ENCODE measurements around the gene C1orf21. TPM values are rescaled to one million over a fixed set of nuclear protein-coding genes. Genes with fewer than 3 reads are reported as not detected.

C1orf21 gene
- polyA plus RNA-seq, 1 of the 3 experiments (the other 2 are of a cell fraction) = 4.8 TPM

DNA sequence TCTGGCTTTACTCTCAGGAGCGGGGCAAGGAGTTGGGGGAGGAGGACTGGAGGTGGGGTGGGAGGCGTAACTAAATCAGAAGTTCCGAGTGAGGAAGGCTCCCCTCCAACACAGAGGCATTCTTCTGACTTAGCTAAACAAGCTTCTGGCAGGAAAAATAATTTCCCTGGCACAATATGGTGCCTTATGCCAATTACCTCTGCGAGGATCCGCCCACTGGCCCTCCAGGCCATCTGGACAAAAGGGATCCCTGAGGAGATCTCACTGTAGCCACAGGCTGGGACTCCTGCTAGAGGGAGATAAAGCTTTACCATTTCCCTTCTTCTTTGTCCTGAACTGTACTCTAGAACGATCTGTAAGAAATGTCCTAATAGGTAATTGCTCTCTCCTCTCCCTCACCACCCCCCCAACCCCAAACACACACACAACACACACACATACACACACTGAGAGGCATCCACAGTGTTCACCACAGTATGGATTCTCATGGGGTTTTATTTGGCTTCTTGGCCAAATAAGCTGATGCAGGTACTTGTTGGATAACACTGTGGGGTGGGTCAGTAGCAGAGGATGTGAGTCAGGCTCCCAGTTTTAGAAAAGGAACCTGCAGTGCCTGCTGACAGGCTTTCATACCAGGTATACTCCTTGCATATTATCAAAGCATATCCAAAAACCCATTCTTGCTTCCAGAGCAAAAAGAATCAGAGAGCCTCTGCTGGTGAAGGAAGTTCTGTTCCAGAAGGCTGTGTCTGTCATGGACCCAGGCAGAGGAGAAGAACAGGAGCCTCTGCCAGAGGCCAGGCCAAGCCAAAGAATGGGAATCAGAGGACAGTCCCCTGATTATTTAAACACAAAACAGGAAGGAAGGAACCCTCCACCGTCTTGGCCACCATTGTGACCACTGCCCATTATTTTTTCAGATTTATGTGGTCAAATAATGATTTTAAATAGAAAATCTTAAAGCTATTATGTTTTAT, 169.1 kb downstream of the C1orf21 start:
- H3K79me2 ChIP-seq (ENCODE audit: insufficient read depth) = no peaks in the 10 kb centered on the region
- H3K4me1 ChIP-seq (ENCODE audit: control insufficient read depth in 1 of 2, insufficient read depth in 2 of 2, low read depth in 1 of 2, low read length in 1 of 2) = peaks cover 0 to 8% of the 10 kb centered on the region in 2 experiments; a peak in 3 of 4 replicates
- H4K20me1 ChIP-seq (ENCODE audit: insufficient read depth) = no peaks in the 10 kb centered on the region
- no peak overlapping the region for H2AFZ ChIP-seq (ENCODE audit: low read depth)
- no peaks in the 10 kb centered on the region for H3K9me3 ChIP-seq
- H3K36me3 ChIP-seq (replicated peaks in 1 of 2; ENCODE audit: control insufficient read depth in 1 of 2, insufficient read depth in 2 of 2, low read length in 1 of 2) = no peaks in the 10 kb centered on the region
- TF ChIP-seq RXRA (IDR thresholded peaks at IDR 0.05; ENCODE audit: borderline replicate concordance, low read depth) = no peak
- no peak for TF ChIP-seq TEAD4 (IDR thresholded peaks at IDR 0.05; ENCODE audit: borderline replicate concordance, insufficient read depth)
- no peak for TF ChIP-seq IRF3 (IDR thresholded peaks at IDR 0.05; ENCODE audit: low read depth, low read length)
- no peak for TF ChIP-seq TCF12 (IDR thresholded peaks at IDR 0.05)
- no peak for TF ChIP-seq SIN3A (IDR thresholded peaks at IDR 0.05; ENCODE audit: borderline replicate concordance, low read depth, low read length)
- TF ChIP-seq ELF1 (IDR thresholded peaks at IDR 0.05) = no peak
- no peak for TF ChIP-seq EZH2phosphoT487 (IDR thresholded peaks at IDR 0.05; ENCODE audit: borderline replicate concordance, low read depth)
- no peak for TF ChIP-seq SMC3 (IDR thresholded peaks at IDR 0.05; ENCODE audit: low read depth, low read length)
- TF ChIP-seq FOXM1 (IDR thresholded peaks at IDR 0.05; ENCODE audit: low read depth) = no peak
- TF ChIP-seq USF2 (IDR thresholded peaks at IDR 0.05; ENCODE audit: borderline replicate concordance, low read depth, low read length) = no peak
- no peak for TF ChIP-seq REST (IDR thresholded peaks at IDR 0.05; ENCODE audit: low read depth, low read length)
- TF ChIP-seq YY1 (IDR thresholded peaks at IDR 0.05; ENCODE audit: low read depth) = no peak
- TF ChIP-seq GATA2 (CRISPR knock-in tag; IDR thresholded peaks at IDR 0.05) = no peak
- TF ChIP-seq CHD2 (IDR thresholded peaks at IDR 0.05; ENCODE audit: low read length, partially characterized antibody) = no peak
- no peak for TF ChIP-seq USF1 (IDR thresholded peaks at IDR 0.05; ENCODE audit: borderline replicate concordance, low read depth)
- H3K27me3 ChIP-seq (ENCODE audit: insufficient read depth) = no peaks in the 10 kb centered on the region
- H3F3A ChIP-seq (replicated peaks; ENCODE audit: insufficient read depth) = no peaks in the 10 kb centered on the region
- no peak overlapping the region for H3K27ac ChIP-seq (ENCODE audit: low read depth in 2 of 2, low read length in 1 of 2)
- H3K4me2 ChIP-seq = no peak overlapping the region
- ChIA-PET POLR2A (no interaction called here), CTCF (interaction anchor here (1.3 kb wide), 1 partner anchor 108 kb away, joined by 4 read pairs; no protein-coding TSS in a partner anchor)
- no peak overlapping the region for H3K4me3 ChIP-seq (ENCODE audit: low read depth in 2 of 2, low read length in 1 of 2)
- no peak overlapping the region for H3K9ac ChIP-seq
- no peak for DNase-seq
- WGBS (ENCODE audit: low lambda C conversion rate) = 92% methylated on average over 7 of the region's 7 CpGs
- H3K9me2 ChIP-seq = no peaks in the 10 kb centered on the region

All from SK-N-SH (cell line).